IPS-20b (cell line): ENCODE measurements around the gene HLA-DRB5.
"Not testable (repeated sequence)": the region's sequence is repeated elsewhere in the genome, so short reads cannot be mapped to it uniquely, and the experiment has no call there.

Experiments
- H3K27ac ChIP-seq: one replicate; pipeline ENCODE4 v1.5.1; 2013; ENCODE audit warnings: low read length
- H3K27me3 ChIP-seq: 2 replicates; pipeline ENCODE4 v1.6.1; 2013; ENCODE audit warnings: mild to moderate bottlenecking, low read length, inconsistent platforms; ENCODE audit not compliant: insufficient read depth
- H3K36me3 ChIP-seq: 2 replicates; pipeline ENCODE4 v1.6.1; 2013; ENCODE audit warnings: low read depth, mild to moderate bottlenecking, inconsistent platforms, low read length, moderate library complexity; ENCODE audit not compliant: insufficient read depth
- H3K4me1 ChIP-seq: 2 replicates; pipeline ENCODE4 v1.6.1; 2013; ENCODE audit warnings: mild to moderate bottlenecking, control low read depth, inconsistent platforms, low read length, moderate library complexity; ENCODE audit not compliant: insufficient read depth
- H3K4me3 ChIP-seq: 2 replicates; pipeline ENCODE4 v1.5.1; 2013; ENCODE audit warnings: mild to moderate bottlenecking, low read length, inconsistent platforms
- H3K9ac ChIP-seq: 2 replicates; pipeline ENCODE4 v1.6.1; 2013; ENCODE audit warnings: low read depth, mild to moderate bottlenecking, inconsistent platforms, low read length, moderate library complexity
- H3K9me3 ChIP-seq: 2 replicates; pipeline ENCODE4 v1.6.1; 2013; ENCODE audit warnings: mild to moderate bottlenecking, low read depth, low read length, inconsistent platforms; ENCODE audit not compliant: insufficient read depth

Gene HLA-DRB5

GRCh38 chr6:32491700-32492099 is 38.4 kb downstream of the HLA-DRB5 start:
- no peaks in the 10 kb centered on the region for H3K4me1 ChIP-seq
- no peaks in the 10 kb centered on the region for H3K27me3 ChIP-seq
- H3K9ac ChIP-seq: no peak overlapping the region
- H3K9me3 ChIP-seq: no peaks in the 10 kb centered on the region
- no peak overlapping the region for H3K27ac ChIP-seq
- H3K4me3 ChIP-seq: no peak overlapping the region
- H3K36me3 ChIP-seq: no peaks in the 10 kb centered on the region

- H3K4me3 ChIP-seq: no peak overlapping the region
- H3K4me1 ChIP-seq: no peaks in the 10 kb centered on the region
- H3K27me3 ChIP-seq: no peaks in the 10 kb centered on the region
- no peak overlapping the region for H3K27ac ChIP-seq
- H3K36me3 ChIP-seq: no peaks in the 10 kb centered on the region
- H3K9me3 ChIP-seq: 0 out of 2 replicates have a peak, but pooled peaks cover under 1% of the 10 kb centered on the region
- no peak overlapping the region for H3K9ac ChIP-seq
Measured at GRCh38 chr6:32488083-32488482, 42.0 kb downstream of the HLA-DRB5 start.

- Histone ChIP-seq H3K27me3 (no peaks in the 10 kb centered on the region), H3K9ac (no peak overlapping the region), H3K9me3 (0 out of 2 replicates have a peak, but pooled peaks cover 4% of the 10 kb centered on the region), H3K4me1 (no peaks in the 10 kb centered on the region), H3K4me3 (no peak overlapping the region), H3K27ac (no peak overlapping the region), H3K36me3 (no peaks in the 10 kb centered on the region)
Measured at GRCh38 chr6:32484614-32484998, 45.5 kb downstream of the HLA-DRB5 start.

- H3K36me3 ChIP-seq: no peaks in the 10 kb centered on the region
- no peak overlapping the region for H3K9ac ChIP-seq
- no peaks in the 10 kb centered on the region for H3K27me3 ChIP-seq
- H3K27ac ChIP-seq: no peak overlapping the region
- H3K9me3 ChIP-seq: 0 out of 2 replicates have a peak, but pooled peaks cover 4% of the 10 kb centered on the region
- H3K4me3 ChIP-seq: no peak overlapping the region
- no peaks in the 10 kb centered on the region for H3K4me1 ChIP-seq
Measured at GRCh38 chr6:32483968-32484613, 46.0 kb downstream of the HLA-DRB5 start.

GRCh38 chr6:32475392-32476206 is 54.5 kb downstream of the HLA-DRB5 start:
- no peak overlapping the region for H3K4me3 ChIP-seq
- H3K27ac ChIP-seq: no peak overlapping the region
- H3K9ac ChIP-seq: no peak overlapping the region
- H3K27me3 ChIP-seq: no peaks in the 10 kb centered on the region
- peaks cover 5% of the 10 kb centered on the region; the same call in 1 of the 2 replicates for H3K9me3 ChIP-seq
- H3K36me3 ChIP-seq: no peaks in the 10 kb centered on the region
- H3K4me1 ChIP-seq: no peaks in the 10 kb centered on the region

GRCh38 chr6:32473376-32474348 is 56.4 kb downstream of the HLA-DRB5 start:
- H3K9ac ChIP-seq, H3K4me3 ChIP-seq, H3K27ac ChIP-seq, H3K36me3 ChIP-seq, H3K9me3 ChIP-seq, H3K27me3 ChIP-seq, H3K4me1 ChIP-seq: not testable (repeated sequence)

- Histone ChIP-seq H3K4me3 (no peak overlapping the region), H3K36me3 (no peaks in the 10 kb centered on the region), H3K4me1 (no peaks in the 10 kb centered on the region), H3K9me3 (peaks cover 4% of the 10 kb centered on the region; the same call in 1 of the 2 replicates), H3K9ac (no peak overlapping the region), H3K27ac (no peak overlapping the region), H3K27me3 (no peaks in the 10 kb centered on the region)
Measured at GRCh38 chr6:32472781-32473375, 57.2 kb downstream of the HLA-DRB5 start.

- not testable (repeated sequence) for H3K4me1 ChIP-seq, H3K9ac ChIP-seq, H3K9me3 ChIP-seq, H3K36me3 ChIP-seq, H3K27me3 ChIP-seq, H3K4me3 ChIP-seq, H3K27ac ChIP-seq
Measured at GRCh38 chr6:32467743-32468503, 62.2 kb downstream of the HLA-DRB5 start.
